Body of pancreas (tissue), 4 donors: ENCODE data around the gene UBAP2L.

Experiments
- POLR2A ChIP-seq, 3 donors: fragments of 450-650 bp; IDR thresholded peaks; one replicate each; pipeline ENCODE4 v1.6.1; 2016; ENCODE audit warnings: antibody characterized with exemption in 3 of 3, mild to moderate bottlenecking in 2 of 3
- TF ChIP-seq, protein P1 (sequence below), 7 experiments: fragments of 450-650 bp in 4 of 7; fragments of 200-600 bp in 3 of 7; sonication (generic) in 3 of 7; IDR thresholded peaks; one replicate each; pipeline ENCODE4 v1.5.1; 2016 to 2019; ENCODE audit warnings: antibody characterized with exemption in 7 of 7

DNA sequence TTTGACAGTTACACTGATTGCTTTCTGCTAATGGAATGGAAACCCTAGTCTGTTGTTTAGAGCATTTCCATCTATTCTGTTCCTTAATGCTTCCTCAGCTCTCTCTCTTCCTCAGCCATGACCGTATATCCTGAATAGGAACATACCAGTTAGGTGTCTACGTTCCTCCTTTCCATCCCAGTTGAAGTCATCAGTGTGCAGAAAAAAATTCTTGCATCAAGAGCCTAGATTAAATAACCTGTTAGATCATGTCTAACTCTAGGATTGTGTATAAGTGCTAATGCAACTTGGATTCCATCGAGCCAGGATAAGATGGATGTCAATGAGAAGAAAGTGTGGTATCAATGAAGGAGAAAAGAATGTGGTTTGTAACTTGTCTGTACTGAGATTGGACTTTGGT lies 18.7 kb downstream of the UBAP2L start:
- TF ChIP-seq, protein P1, sequence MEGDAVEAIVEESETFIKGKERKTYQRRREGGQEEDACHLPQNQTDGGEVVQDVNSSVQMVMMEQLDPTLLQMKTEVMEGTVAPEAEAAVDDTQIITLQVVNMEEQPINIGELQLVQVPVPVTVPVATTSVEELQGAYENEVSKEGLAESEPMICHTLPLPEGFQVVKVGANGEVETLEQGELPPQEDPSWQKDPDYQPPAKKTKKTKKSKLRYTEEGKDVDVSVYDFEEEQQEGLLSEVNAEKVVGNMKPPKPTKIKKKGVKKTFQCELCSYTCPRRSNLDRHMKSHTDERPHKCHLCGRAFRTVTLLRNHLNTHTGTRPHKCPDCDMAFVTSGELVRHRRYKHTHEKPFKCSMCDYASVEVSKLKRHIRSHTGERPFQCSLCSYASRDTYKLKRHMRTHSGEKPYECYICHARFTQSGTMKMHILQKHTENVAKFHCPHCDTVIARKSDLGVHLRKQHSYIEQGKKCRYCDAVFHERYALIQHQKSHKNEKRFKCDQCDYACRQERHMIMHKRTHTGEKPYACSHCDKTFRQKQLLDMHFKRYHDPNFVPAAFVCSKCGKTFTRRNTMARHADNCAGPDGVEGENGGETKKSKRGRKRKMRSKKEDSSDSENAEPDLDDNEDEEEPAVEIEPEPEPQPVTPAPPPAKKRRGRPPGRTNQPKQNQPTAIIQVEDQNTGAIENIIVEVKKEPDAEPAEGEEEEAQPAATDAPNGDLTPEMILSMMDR (IDR thresholded peaks at IDR 0.05) = no peak
- TF ChIP-seq POLR2A (IDR thresholded peaks at IDR 0.05) = no peak
